Measurements from ENCODE around the gene TMEM63A.

TMEM63A gene

GRCh38 chr1:225863167-225863566 lies 19.0 kb downstream of the TMEM63A start:
- no peak for DNase-seq

- no peak for DNase-seq
Measured at GRCh38 chr1:225862581-225862950, 19.6 kb downstream of the TMEM63A start.

GRCh38 chr1:225861834-225862580 lies 20.2 kb downstream of the TMEM63A start:
- DNase-seq: no peak

- no peak for DNase-seq
Measured at GRCh38 chr1:225860876-225861441, 21.2 kb downstream of the TMEM63A start.

GRCh38 chr1:225860107-225860506 lies 22.1 kb downstream of the TMEM63A start:
- DNase-seq: no peak

- no peak for DNase-seq
Measured at GRCh38 chr1:225859151-225859550, 23.0 kb downstream of the TMEM63A start.

- no peak for DNase-seq
Measured at GRCh38 chr1:225857256-225857655, 24.9 kb downstream of the TMEM63A start.

- DNase-seq: no peak
Measured at GRCh38 chr1:225855503-225856300, 26.5 kb downstream of the TMEM63A start.

GRCh38 chr1:225853441-225853840 lies 28.7 kb downstream of the TMEM63A start:
- no peak for DNase-seq

GRCh38 chr1:225852413-225853124 lies 29.6 kb downstream of the TMEM63A start:
- no peak for DNase-seq

- no peak for DNase-seq
Measured at GRCh38 chr1:225851805-225852204, 30.4 kb downstream of the TMEM63A start.

GRCh38 chr1:225850370-225850769 lies 31.8 kb downstream of the TMEM63A start:
- no peak for DNase-seq

- DNase-seq: no peak
Measured at GRCh38 chr1:225849925-225850324, 32.3 kb downstream of the TMEM63A start.

GRCh38 chr1:225848030-225848955 lies 33.9 kb downstream of the TMEM63A start:
- no peak for DNase-seq

- no peak for DNase-seq
Measured at GRCh38 chr1:225847610-225848009, 34.6 kb downstream of the TMEM63A start.

- no peak for DNase-seq
Measured at GRCh38 chr1:225846331-225847310, 35.6 kb downstream of the TMEM63A start.

GRCh38 chr1:225845571-225846259 lies 36.5 kb downstream of the TMEM63A start:
- peak; percentile 26 to 41 for DNase-seq

GRCh38 chr1:225845097-225845496 lies 37.1 kb downstream of the TMEM63A start:
- no peak for DNase-seq

GRCh38 chr1:225844236-225845061 lies 37.7 kb downstream of the TMEM63A start:
- DNase-seq: no peak

Measured in activated CD4-positive, alpha-beta T cell treated with anti-CD3 and anti-CD28 coated beads for 4 hours (primary cell).